Body of pancreas (tissue), 4 donors: ENCODE results near the gene MFAP4. TPM values are rescaled to one million over a fixed set of nuclear protein-coding genes. Genes with fewer than 3 reads are reported as not detected.

Experiments
- ATAC-seq: fragments of 150-250 bp; one replicate; pipeline ENCODE4 v1.9.1; 2016
- DNase-seq, 4 donors: peaks; one replicate each; pipeline ENCODE4 v3.0.0-alpha.2; 2019
- H3K27ac ChIP-seq, 4 donors: fragments of 200-600 bp; sonication (generic); 1 replicate in 3 of 4; 2 replicates in 1 of 4; pipeline versions ENCODE4 v1.5.1 to v1.6.1; 2016 to 2019; ENCODE audit warnings: mild to moderate bottlenecking in 1 of 4, mixed read lengths in 1 of 4, moderate library complexity in 1 of 4
- H3K27me3 ChIP-seq, 2 donors: fragments of 200-600 bp; sonication (generic); one replicate each; pipeline ENCODE4 v1.6.0; 2016; ENCODE audit warnings: mild to moderate bottlenecking in 1 of 2
- H3K36me3 ChIP-seq, 2 donors: fragments of 200-600 bp; sonication (generic); replicated peaks in 1 of 2; 2 replicates each; pipeline ENCODE4 v1.5.1; 2016; ENCODE audit warnings: low read depth in 2 of 2; ENCODE audit not compliant: insufficient read depth in 1 of 2
- H3K4me1 ChIP-seq: fragments of 200-600 bp; sonication (generic); one replicate; pipeline ENCODE4 v1.6.0; 2016
- H3K4me3 ChIP-seq, 2 donors: fragments of 200-600 bp; sonication (generic); 1 replicate in 1 of 2; 2 replicates in 1 of 2; pipeline ENCODE4 v1.5.1; 2016 to 2019
- H3K9me3 ChIP-seq, 3 donors: fragments of 200-600 bp; sonication (generic); 1 replicate in 2 of 3; 2 replicates in 1 of 3; pipeline ENCODE4 v1.5.1; 2016
- CTCF ChIP-seq, 7 experiments: fragments of 450-650 bp in 4 of 7; fragments of 200-600 bp in 3 of 7; sonication (generic) in 3 of 7; IDR thresholded peaks; one replicate each; pipeline ENCODE4 v1.5.1; 2016 to 2019; ENCODE audit warnings: antibody characterized with exemption in 7 of 7
- POLR2A ChIP-seq, 3 donors: fragments of 450-650 bp; IDR thresholded peaks; one replicate each; pipeline ENCODE4 v1.6.1; 2016; ENCODE audit warnings: antibody characterized with exemption in 3 of 3, mild to moderate bottlenecking in 2 of 3
- WGBS, 2 donors: methylation state at CpG; one replicate each; pipeline ENCODE4 v1.1.5; 2017; 5-methylcytosine and 5-hydroxymethylcytosine counted together
- intact Hi-C: fragments of 100-400 bp; cut with DNase I; formaldehyde crosslinking; loops from one replicate; pipeline ENCODE4 v1.15.1; 2023
- total RNA-seq, 2 donors: library from RNA; depleted of rRNA; stranded (reverse); fragments of >200 nt; gene quantifications; one replicate each; pipeline ENCODE4 v1.1.0, GENCODE V29; 2016

MFAP4 gene
- total RNA-seq, 2 donors from 2014 or later, result 25.7 to 35.3 TPM

GRCh38 chr17:19407601-19408345 is 20.8 kb upstream of the MFAP4 start:
- no peak for ATAC-seq
- WGBS, 2 donors, result 94 to 97% methylated on average over 5 to 10 of the region's 10 CpGs
- intact Hi-C loops, result no loop called here

GRCh38 chr17:19405114-19405513 is 18.1 kb upstream of the MFAP4 start:
- TF ChIP-seq CTCF (IDR thresholded peaks at IDR 0.05), result no peak
- no peak for TF ChIP-seq POLR2A (IDR thresholded peaks at IDR 0.05)
- ATAC-seq (no peak), DNase-seq (no peak)
- no peak overlapping the region for H3K4me3 ChIP-seq
- no peaks in the 10 kb centered on the region for H3K4me1 ChIP-seq
- intact Hi-C loops, result no loop called here
- no peak overlapping the region for H3K27ac ChIP-seq
- WGBS, 2 donors, result 80 to 84% methylated on average over 5 of the region's 5 CpGs
- H3K36me3 ChIP-seq, result no peaks in the 10 kb centered on the region
- H3K27me3 ChIP-seq, result no peaks in the 10 kb centered on the region
- no peaks in the 10 kb centered on the region for H3K9me3 ChIP-seq

More at GRCh38 chr17:19407601-19408345, 20.8 kb upstream of the MFAP4 start:
- Histone ChIP-seq H3K27me3 (no peaks in the 10 kb centered on the region), H3K27ac (no peak overlapping the region), H3K4me3 (no peak overlapping the region), H3K9me3 (no peaks in the 10 kb centered on the region), H3K36me3 (no peaks in the 10 kb centered on the region), H3K4me1 (no peaks in the 10 kb centered on the region)
- no peak for DNase-seq
- no peak for TF ChIP-seq POLR2A (IDR thresholded peaks at IDR 0.05)
- TF ChIP-seq CTCF (IDR thresholded peaks at IDR 0.05), result no peak

- TF ChIP-seq POLR2A (IDR thresholded peaks at IDR 0.05) (no peak), CTCF (IDR thresholded peaks at IDR 0.05) (no peak)
- no peaks in the 10 kb centered on the region for H3K9me3 ChIP-seq
- H3K4me3 ChIP-seq, result no peak overlapping the region
- no peak overlapping the region for H3K27ac ChIP-seq
- DNase-seq, result no peak
- intact Hi-C loops, result no loop called here
- 47 to 61% methylated on average over 1 of the region's 1 CpG for WGBS, 2 donors
- ATAC-seq, result no peak
- no peaks in the 10 kb centered on the region for H3K4me1 ChIP-seq
- no peaks in the 10 kb centered on the region for H3K36me3 ChIP-seq
- H3K27me3 ChIP-seq, result no peaks in the 10 kb centered on the region
Measured at GRCh38 chr17:19404264-19404663, 17.3 kb upstream of the MFAP4 start.

- WGBS, 2 donors, result 85 to 89% methylated on average over 4 of the region's 4 CpGs
- ATAC-seq (no peak), DNase-seq (no peak)
- H3K9me3 ChIP-seq, result no peaks in the 10 kb centered on the region
- TF ChIP-seq POLR2A (IDR thresholded peaks at IDR 0.05) (no peak), CTCF (IDR thresholded peaks at IDR 0.05) (no peak)
- intact Hi-C loops, result no loop called here
- H3K4me3 ChIP-seq, result no peak overlapping the region
- H3K36me3 ChIP-seq, result no peaks in the 10 kb centered on the region
- no peaks in the 10 kb centered on the region for H3K27me3 ChIP-seq
- peaks cover 8% of the 10 kb centered on the region for H3K4me1 ChIP-seq
- H3K27ac ChIP-seq, result no peak overlapping the region
Measured at GRCh38 chr17:19403021-19403420, 16.0 kb upstream of the MFAP4 start.

- ATAC-seq (no peak), DNase-seq (no peak)
- H3K27me3 ChIP-seq, result no peaks in the 10 kb centered on the region
- TF ChIP-seq POLR2A (IDR thresholded peaks at IDR 0.05), result no peak
- peaks cover 15% of the 10 kb centered on the region for H3K4me1 ChIP-seq
- no peaks in the 10 kb centered on the region for H3K36me3 ChIP-seq
- H3K9me3 ChIP-seq, result no peaks in the 10 kb centered on the region
- intact Hi-C loops, result no loop called here
- WGBS, 2 donors, result 64 to 82% methylated on average over 1 of the region's 1 CpG
- H3K4me3 ChIP-seq, result no peak overlapping the region
- H3K27ac ChIP-seq, result no peak overlapping the region
Measured at GRCh38 chr17:19402171-19402570, 15.2 kb upstream of the MFAP4 start.
